SK-N-SH treated with all-trans-retinoic acid at 6 μM for 48 hours (cell line): Measurements from ENCODE around the gene NKAIN4.

Experiments
- ATAC-seq: fragments of 200-7000 bp; cut with Tn5 transposase; 3 replicates; pipeline ENCODE4 v1.9.1; 2020; ENCODE audit warnings: mild to moderate bottlenecking, moderate library complexity
- ARNTL ChIP-seq: fragments of 450-650 bp; formaldehyde crosslinking; IDR thresholded peaks from 2 replicates; pipeline ENCODE4 v1.5.0; 2020; ENCODE audit warnings: low read depth, mild to moderate bottlenecking, moderate library complexity, borderline replicate concordance
- BACH2 ChIP-seq: fragments of 250-450 bp; sonication (Bioruptor Pico); IDR thresholded peaks from 2 replicates; pipeline ENCODE4 v1.9.0; 2021; ENCODE audit warnings: mild to moderate bottlenecking, borderline replicate concordance
- CSDC2 ChIP-seq: fragments of 250-450 bp; sonication (Bioruptor Pico); IDR thresholded peaks from 2 replicates; pipeline ENCODE4 v1.5.0; 2020; ENCODE audit warnings: mild to moderate bottlenecking, moderate library complexity
- ESRRG ChIP-seq: fragments of 250-450 bp; sonication (Bioruptor Pico); IDR thresholded peaks from 2 replicates; pipeline ENCODE4 v1.6.1; 2021; ENCODE audit warnings: mild to moderate bottlenecking
- GLIS3 ChIP-seq: fragments of 250-450 bp; sonication (Bioruptor Pico); IDR thresholded peaks from 2 replicates; pipeline ENCODE4 v1.5.0; 2020; ENCODE audit warnings: mild to moderate bottlenecking, moderate library complexity
- ISL1 ChIP-seq: fragments of 250-450 bp; sonication (Bioruptor Pico); IDR thresholded peaks from 2 replicates; pipeline ENCODE4 v2.1.2; 2022; ENCODE audit warnings: mild to moderate bottlenecking, moderate library complexity
- OSR1 ChIP-seq: fragments of 250-450 bp; sonication (Bioruptor Pico); IDR thresholded peaks from 2 replicates; pipeline ENCODE4 v1.8.0; 2022; ENCODE audit warnings: moderate library complexity, mild to moderate bottlenecking, inconsistent platforms
- PATZ1 ChIP-seq: fragments of 250-450 bp; sonication (Bioruptor Pico); IDR thresholded peaks from 2 replicates; pipeline ENCODE4 v1.8.0; 2020; ENCODE audit warnings: mild to moderate bottlenecking, moderate library complexity, borderline replicate concordance
- PPARA ChIP-seq: fragments of 250-450 bp; sonication (Bioruptor Pico); IDR thresholded peaks from 2 replicates; pipeline ENCODE4 v1.5.0; 2020; ENCODE audit warnings: mild to moderate bottlenecking, borderline replicate concordance
- RARB ChIP-seq: fragments of 250-450 bp; sonication (Bioruptor Pico); IDR thresholded peaks from 2 replicates; pipeline ENCODE4 v1.8.0; 2021; ENCODE audit warnings: mild to moderate bottlenecking, moderate library complexity
- SNAI2 ChIP-seq: fragments of 250-450 bp; sonication (Bioruptor Pico); IDR thresholded peaks from 2 replicates; pipeline ENCODE4 v1.5.0; 2020; ENCODE audit warnings: mild to moderate bottlenecking, moderate library complexity
- TCF4 ChIP-seq: fragments of 250-450 bp; sonication (Bioruptor Pico); IDR thresholded peaks from 2 replicates; pipeline ENCODE4 v1.8.0; 2021; ENCODE audit warnings: mild to moderate bottlenecking, moderate library complexity, borderline replicate concordance
- TOX ChIP-seq: fragments of 250-450 bp; sonication (Bioruptor Pico); IDR thresholded peaks from 2 replicates; pipeline ENCODE4 v1.8.0; 2021; ENCODE audit warnings: mild to moderate bottlenecking, moderate library complexity, borderline replicate concordance
- ZC3H10 ChIP-seq: fragments of 250-450 bp; sonication (Bioruptor Pico); IDR thresholded peaks from 2 replicates; pipeline ENCODE4 v1.5.1; 2021; ENCODE audit warnings: mild to moderate bottlenecking, moderate library complexity
- ZFP3 ChIP-seq: fragments of 250-450 bp; sonication (Bioruptor Pico); IDR thresholded peaks from 2 replicates; pipeline ENCODE4 v1.5.0; 2020; ENCODE audit warnings: mild to moderate bottlenecking, moderate library complexity
- ZFP30 ChIP-seq: fragments of 450-650 bp; formaldehyde crosslinking; IDR thresholded peaks from 2 replicates; pipeline ENCODE4 v1.5.0; 2022; ENCODE audit warnings: mild to moderate bottlenecking, moderate library complexity
- ZNF565 ChIP-seq: fragments of 450-650 bp; formaldehyde crosslinking; conservative IDR thresholded peaks from 2 replicates; pipeline ENCODE4 v1.5.0; 2020; ENCODE audit warnings: low read depth, mild to moderate bottlenecking, moderate library complexity
- ZNF70 ChIP-seq: fragments of 450-650 bp; formaldehyde crosslinking; IDR thresholded peaks from 2 replicates; pipeline ENCODE4 v1.5.0; 2020; ENCODE audit warnings: mild to moderate bottlenecking, moderate library complexity
- ZNF8 ChIP-seq: fragments of 450-650 bp; formaldehyde crosslinking; IDR thresholded peaks from 2 replicates; pipeline ENCODE4 v1.5.0; 2020; ENCODE audit warnings: mild to moderate bottlenecking, moderate library complexity
- TF ChIP-seq, protein P1 (sequence below): fragments of 250-450 bp; sonication (Bioruptor Pico); IDR thresholded peaks from 2 replicates; pipeline ENCODE4 v1.5.1; 2021; ENCODE audit warnings: mild to moderate bottlenecking, moderate library complexity
- TF ChIP-seq, protein P2 (sequence below): fragments of 250-450 bp; sonication (Bioruptor Pico); IDR thresholded peaks from 2 replicates; pipeline ENCODE4 v1.8.0; 2021; ENCODE audit warnings: low read depth, mild to moderate bottlenecking, moderate library complexity, borderline replicate concordance
- TF ChIP-seq, protein P3 (sequence below): fragments of 250-450 bp; sonication (Bioruptor Pico); IDR thresholded peaks from 2 replicates; pipeline ENCODE4 v1.5.0; 2020; ENCODE audit warnings: mild to moderate bottlenecking, moderate library complexity

Gene NKAIN4

GRCh38 chr20:63246490-63247288, 7.6 kb downstream of the NKAIN4 start:
- TF ChIP-seq, protein P1, sequence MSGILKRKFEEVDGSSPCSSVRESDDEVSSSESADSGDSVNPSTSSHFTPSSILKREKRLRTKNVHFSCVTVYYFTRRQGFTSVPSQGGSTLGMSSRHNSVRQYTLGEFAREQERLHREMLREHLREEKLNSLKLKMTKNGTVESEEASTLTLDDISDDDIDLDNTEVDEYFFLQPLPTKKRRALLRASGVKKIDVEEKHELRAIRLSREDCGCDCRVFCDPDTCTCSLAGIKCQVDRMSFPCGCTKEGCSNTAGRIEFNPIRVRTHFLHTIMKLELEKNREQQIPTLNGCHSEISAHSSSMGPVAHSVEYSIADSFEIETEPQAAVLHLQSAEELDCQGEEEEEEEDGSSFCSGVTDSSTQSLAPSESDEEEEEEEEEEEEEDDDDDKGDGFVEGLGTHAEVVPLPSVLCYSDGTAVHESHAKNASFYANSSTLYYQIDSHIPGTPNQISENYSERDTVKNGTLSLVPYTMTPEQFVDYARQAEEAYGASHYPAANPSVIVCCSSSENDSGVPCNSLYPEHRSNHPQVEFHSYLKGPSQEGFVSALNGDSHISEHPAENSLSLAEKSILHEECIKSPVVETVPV (CRISPR knock-in tag): no peak
- TF ChIP-seq ESRRG: no peak
- no peak for TF ChIP-seq PPARA (CRISPR knock-in tag)
- no peak for TF ChIP-seq ZNF70 (CRISPR knock-in tag)
- TF ChIP-seq TCF4 (CRISPR knock-in tag): no peak
- no peak for TF ChIP-seq SNAI2 (CRISPR knock-in tag)
- ATAC-seq: no peak; the same call in 2 of the 3 replicates

GRCh38 chr20:63244468-63244867, 9.8 kb downstream of the NKAIN4 start:
- TF ChIP-seq GLIS3 (no peak), BACH2 (no peak), ZFP3 (CRISPR knock-in tag) (no peak)
- ATAC-seq: no peak

DNA sequence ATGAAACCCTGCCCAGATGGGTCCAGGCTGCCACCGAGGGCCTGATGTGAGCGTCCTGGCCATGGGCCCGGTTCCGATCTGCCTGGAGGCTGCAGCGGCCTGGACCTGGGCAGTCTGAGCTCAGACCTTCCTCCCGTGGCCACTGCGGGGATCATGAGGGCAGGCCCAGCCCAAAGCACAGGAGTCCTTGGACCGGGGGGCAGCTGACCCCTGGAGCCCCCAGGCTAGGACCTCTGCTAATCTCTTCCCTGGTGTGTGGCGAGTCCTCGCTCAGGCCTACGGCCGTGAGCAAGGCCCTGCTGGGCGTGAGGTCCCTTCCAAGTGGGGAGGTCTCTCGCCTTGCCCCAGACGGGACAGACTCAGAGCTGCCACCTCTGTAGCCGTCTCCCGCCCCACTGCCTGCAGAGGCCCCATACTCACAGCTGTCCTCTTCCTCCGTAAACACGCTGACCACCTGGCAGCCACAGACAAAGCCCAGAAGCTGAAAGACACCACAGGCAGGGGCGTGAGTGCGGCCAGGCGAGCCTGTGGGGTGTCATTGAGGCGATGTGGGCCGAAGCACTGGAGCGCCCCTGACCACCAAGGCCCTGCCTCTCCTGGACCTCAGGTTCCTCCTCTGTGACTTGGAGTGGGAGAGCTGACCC, 10.5 kb downstream of the NKAIN4 start:
- TF ChIP-seq, protein P2, sequence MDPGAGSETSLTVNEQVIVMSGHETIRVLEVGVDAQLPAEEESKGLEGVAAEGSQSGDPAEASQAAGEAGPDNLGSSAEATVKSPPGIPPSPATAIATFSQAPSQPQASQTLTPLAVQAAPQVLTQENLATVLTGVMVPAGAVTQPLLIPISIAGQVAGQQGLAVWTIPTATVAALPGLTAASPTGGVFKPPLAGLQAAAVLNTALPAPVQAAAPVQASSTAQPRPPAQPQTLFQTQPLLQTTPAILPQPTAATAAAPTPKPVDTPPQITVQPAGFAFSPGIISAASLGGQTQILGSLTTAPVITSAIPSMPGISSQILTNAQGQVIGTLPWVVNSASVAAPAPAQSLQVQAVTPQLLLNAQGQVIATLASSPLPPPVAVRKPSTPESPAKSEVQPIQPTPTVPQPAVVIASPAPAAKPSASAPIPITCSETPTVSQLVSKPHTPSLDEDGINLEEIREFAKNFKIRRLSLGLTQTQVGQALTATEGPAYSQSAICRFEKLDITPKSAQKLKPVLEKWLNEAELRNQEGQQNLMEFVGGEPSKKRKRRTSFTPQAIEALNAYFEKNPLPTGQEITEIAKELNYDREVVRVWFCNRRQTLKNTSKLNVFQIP (CRISPR knock-in tag): no peak
- no peak for TF ChIP-seq RARB
- TF ChIP-seq ZFP30: no peak
- TF ChIP-seq OSR1 (CRISPR knock-in tag): no peak
- no peak for TF ChIP-seq ZFP3 (CRISPR knock-in tag)
- TF ChIP-seq PPARA (CRISPR knock-in tag): no peak
- no peak for TF ChIP-seq ZNF8 (CRISPR knock-in tag)
- no peak for TF ChIP-seq ISL1 (CRISPR knock-in tag)
- no peak for TF ChIP-seq ESRRG
- TF ChIP-seq CSDC2 (CRISPR knock-in tag): no peak
- no peak for TF ChIP-seq ZNF70 (CRISPR knock-in tag)
- TF ChIP-seq TCF4 (CRISPR knock-in tag): no peak
- TF ChIP-seq ZNF565 (CRISPR knock-in tag): no peak
- no peak for TF ChIP-seq TOX (CRISPR knock-in tag)
- no peak for ATAC-seq

DNA sequence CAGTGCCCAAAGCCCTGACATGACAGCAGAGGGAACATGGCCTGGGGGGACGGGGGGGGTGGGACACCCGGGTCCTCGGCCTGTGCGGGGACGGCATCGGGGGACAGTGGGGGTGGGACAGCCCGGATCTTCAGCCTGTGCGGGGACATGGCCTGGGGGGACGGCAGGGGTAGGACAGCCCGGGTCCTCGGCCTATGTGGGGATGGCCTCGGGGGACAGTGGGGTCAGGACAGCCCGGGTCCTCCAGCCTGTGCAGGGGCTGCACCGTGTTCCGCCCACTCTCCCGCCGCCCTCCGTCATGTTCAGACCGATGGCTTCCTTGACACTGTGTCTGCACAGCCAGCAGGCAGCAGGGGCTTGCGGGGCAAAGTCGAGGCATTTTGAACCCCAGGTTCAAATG, 11.5 kb downstream of the NKAIN4 start:
- TF ChIP-seq ARNTL (no peak), SNAI2 (CRISPR knock-in tag) (no peak)
- ATAC-seq: no peak

DNA sequence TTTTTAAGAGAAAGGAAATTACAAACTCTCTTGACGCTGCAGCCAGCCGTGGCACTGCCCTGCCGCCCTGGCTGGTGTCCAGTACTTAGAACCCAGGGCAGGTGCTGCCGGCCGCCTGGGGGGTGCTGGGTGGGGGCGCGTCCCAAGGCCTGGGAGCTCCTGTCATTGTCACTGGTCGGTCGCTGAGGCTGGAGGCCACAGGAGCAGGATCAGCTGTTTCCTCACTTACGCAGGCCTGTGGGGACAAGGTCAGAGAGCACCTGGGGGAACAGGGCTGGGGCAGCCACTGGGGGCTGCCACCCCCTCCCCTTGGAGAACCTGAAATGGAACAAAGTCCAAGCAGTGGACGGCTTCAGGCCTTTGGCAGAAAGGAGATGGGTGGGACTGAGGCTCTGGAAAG, 13.0 kb downstream of the NKAIN4 start:
- TF ChIP-seq ZC3H10 (CRISPR knock-in tag): no peak
- no peak for TF ChIP-seq SNAI2 (CRISPR knock-in tag)
- TF ChIP-seq ESRRG: no peak
- TF ChIP-seq ZFP30: no peak
- no peak for TF ChIP-seq TOX (CRISPR knock-in tag)
- TF ChIP-seq ISL1 (CRISPR knock-in tag): no peak
- TF ChIP-seq, protein P1 (CRISPR knock-in tag): no peak
- TF ChIP-seq GLIS3: no peak
- TF ChIP-seq, protein P2 (CRISPR knock-in tag): no peak
- no peak for TF ChIP-seq PATZ1 (CRISPR knock-in tag)
- no peak for TF ChIP-seq OSR1 (CRISPR knock-in tag)
- TF ChIP-seq ZNF565 (CRISPR knock-in tag): no peak
- no peak for TF ChIP-seq PPARA (CRISPR knock-in tag)
- no peak for TF ChIP-seq CSDC2 (CRISPR knock-in tag)
- TF ChIP-seq, protein P3, sequence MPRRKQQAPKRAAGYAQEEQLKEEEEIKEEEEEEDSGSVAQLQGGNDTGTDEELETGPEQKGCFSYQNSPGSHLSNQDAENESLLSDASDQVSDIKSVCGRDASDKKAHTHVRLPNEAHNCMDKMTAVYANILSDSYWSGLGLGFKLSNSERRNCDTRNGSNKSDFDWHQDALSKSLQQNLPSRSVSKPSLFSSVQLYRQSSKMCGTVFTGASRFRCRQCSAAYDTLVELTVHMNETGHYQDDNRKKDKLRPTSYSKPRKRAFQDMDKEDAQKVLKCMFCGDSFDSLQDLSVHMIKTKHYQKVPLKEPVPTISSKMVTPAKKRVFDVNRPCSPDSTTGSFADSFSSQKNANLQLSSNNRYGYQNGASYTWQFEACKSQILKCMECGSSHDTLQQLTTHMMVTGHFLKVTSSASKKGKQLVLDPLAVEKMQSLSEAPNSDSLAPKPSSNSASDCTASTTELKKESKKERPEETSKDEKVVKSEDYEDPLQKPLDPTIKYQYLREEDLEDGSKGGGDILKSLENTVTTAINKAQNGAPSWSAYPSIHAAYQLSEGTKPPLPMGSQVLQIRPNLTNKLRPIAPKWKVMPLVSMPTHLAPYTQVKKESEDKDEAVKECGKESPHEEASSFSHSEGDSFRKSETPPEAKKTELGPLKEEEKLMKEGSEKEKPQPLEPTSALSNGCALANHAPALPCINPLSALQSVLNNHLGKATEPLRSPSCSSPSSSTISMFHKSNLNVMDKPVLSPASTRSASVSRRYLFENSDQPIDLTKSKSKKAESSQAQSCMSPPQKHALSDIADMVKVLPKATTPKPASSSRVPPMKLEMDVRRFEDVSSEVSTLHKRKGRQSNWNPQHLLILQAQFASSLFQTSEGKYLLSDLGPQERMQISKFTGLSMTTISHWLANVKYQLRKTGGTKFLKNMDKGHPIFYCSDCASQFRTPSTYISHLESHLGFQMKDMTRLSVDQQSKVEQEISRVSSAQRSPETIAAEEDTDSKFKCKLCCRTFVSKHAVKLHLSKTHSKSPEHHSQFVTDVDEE: no peak
- no peak for TF ChIP-seq ZNF70 (CRISPR knock-in tag)
- TF ChIP-seq, all 23 proteins: peak for 0
- ATAC-seq: no peak
